CD14-positive monocyte (primary cell): Measurements from ENCODE around the gene MDFI. TPM values are rescaled to one million over a fixed set of nuclear protein-coding genes. Genes with fewer than 3 reads are reported as not detected.

Source experiments
- DNase-seq, 3 donors: peaks; one replicate each; pipeline ENCODE4 v3.0.0-alpha.2; 2011 to 2022
- H2AFZ ChIP-seq: 2 replicates; pipeline ENCODE4 v1.6.0; 2012; ENCODE audit warnings: mild to moderate bottlenecking, low read depth, low read length, inconsistent platforms; ENCODE audit not compliant: insufficient read depth, poor library complexity, severe bottlenecking
- H3K27ac ChIP-seq, 2 donors: 1 replicate in 1 of 2; 2 replicates in 1 of 2; pipeline ENCODE4 v1.5.1; 2012 to 2013; ENCODE audit warnings: low read length in 2 of 2, control low read depth in 1 of 2, inconsistent platforms in 1 of 2, low read depth in 1 of 2, mild to moderate bottlenecking in 1 of 2
- H3K27me3 ChIP-seq, 2 donors: one replicate each; pipeline versions ENCODE4 v1.6.0 to v1.6.1; 2011 to 2013; ENCODE audit warnings: low read length in 2 of 2; ENCODE audit not compliant: control insufficient read depth in 2 of 2, insufficient read depth in 2 of 2
- H3K36me3 ChIP-seq, 2 donors: replicated peaks in 1 of 2; 1 replicate in 1 of 2; 2 replicates in 1 of 2; pipeline versions ENCODE4 v1.5.1 to v1.6.1; 2012 to 2013; ENCODE audit warnings: low read length in 2 of 2, control low read depth in 1 of 2, inconsistent platforms in 1 of 2, mild to moderate bottlenecking in 1 of 2; ENCODE audit not compliant: insufficient read depth in 2 of 2, control insufficient read depth in 1 of 2
- H3K4me1 ChIP-seq, 2 donors: 1 replicate in 1 of 2; 2 replicates in 1 of 2; pipeline versions ENCODE4 v1.5.1 to v1.6.1; 2012 to 2013; ENCODE audit warnings: low read length in 2 of 2, control low read depth in 1 of 2, inconsistent platforms in 1 of 2, mild to moderate bottlenecking in 1 of 2, moderate library complexity in 1 of 2; ENCODE audit not compliant: insufficient read depth in 2 of 2, control insufficient read depth in 1 of 2
- H3K4me2 ChIP-seq: replicated peaks from 2 replicates; pipeline ENCODE3; 2012; ENCODE audit warnings: low read length, moderate library complexity, mild to moderate bottlenecking; ENCODE audit not compliant: poor library complexity, severe bottlenecking; ENCODE audit errors: extremely low read depth
- H3K4me3 ChIP-seq, 3 experiments: fragments of 200-600 bp in 1 of 3; sonication (generic) in 1 of 3; replicated peaks in 1 of 3; 1 replicate in 2 of 3; 2 replicates in 1 of 3; pipeline ENCODE4 v1.5.1; 2011 to 2013; ENCODE audit warnings: low read length in 3 of 3, mild to moderate bottlenecking in 3 of 3, control low read depth in 2 of 3, low read depth in 2 of 3, inconsistent platforms in 1 of 3, moderate library complexity in 1 of 3
- H3K79me2 ChIP-seq: 2 replicates; pipeline ENCODE4 v1.6.0; 2012; ENCODE audit warnings: mild to moderate bottlenecking, control low read depth, inconsistent platforms, low read length, moderate library complexity; ENCODE audit not compliant: insufficient read depth
- H3K9ac ChIP-seq: 2 replicates; pipeline ENCODE4 v1.6.0; 2017; ENCODE audit warnings: low read length, mild to moderate bottlenecking; ENCODE audit not compliant: insufficient read depth, poor library complexity, severe bottlenecking
- H3K9me3 ChIP-seq, 2 donors: replicated peaks in 1 of 2; 1 replicate in 1 of 2; 2 replicates in 1 of 2; pipeline versions ENCODE4 v1.5.1 to v1.6.1; 2012 to 2013; ENCODE audit warnings: low read length in 2 of 2, control low read depth in 1 of 2; ENCODE audit not compliant: control insufficient read depth in 1 of 2, insufficient read depth in 1 of 2
- H4K20me1 ChIP-seq: 2 replicates; pipeline ENCODE4 v1.6.0; 2012; ENCODE audit warnings: mild to moderate bottlenecking, low read length, control low read depth, moderate library complexity; ENCODE audit not compliant: insufficient read depth
- H3K27ac Mint-ChIP-seq, 7 donors: one replicate each; pipeline ENCODE4 v1.8.0; 2020; ENCODE audit warnings: mild to moderate bottlenecking in 7 of 7, mixed read lengths in 7 of 7, moderate library complexity in 6 of 7, inconsistent platforms in 2 of 7
- H3K27me3 Mint-ChIP-seq, 3 donors: one replicate each; pipeline ENCODE4 v1.8.0; 2021 to 2022; ENCODE audit warnings: low read depth in 3 of 3, mild to moderate bottlenecking in 3 of 3, mixed read lengths in 3 of 3, moderate library complexity in 3 of 3, inconsistent platforms in 1 of 3
- H3K36me3 Mint-ChIP-seq, 2 donors: one replicate each; pipeline ENCODE4 v1.8.0; 2020; ENCODE audit warnings: mixed read lengths in 2 of 2, inconsistent platforms in 1 of 2, mild to moderate bottlenecking in 1 of 2
- H3K4me1 Mint-ChIP-seq: one replicate; pipeline ENCODE4 v1.8.0; 2020; ENCODE audit warnings: mild to moderate bottlenecking, mixed read lengths
- H3K4me3 Mint-ChIP-seq, 2 donors: one replicate each; pipeline ENCODE4 v1.8.0; 2020; ENCODE audit warnings: mild to moderate bottlenecking in 2 of 2, mixed read lengths in 2 of 2, moderate library complexity in 1 of 2
- H3K9me3 Mint-ChIP-seq, 7 donors: one replicate each; pipeline ENCODE4 v1.8.0; 2020 to 2022; ENCODE audit warnings: mixed read lengths in 7 of 7, mild to moderate bottlenecking in 6 of 7, moderate library complexity in 6 of 7, inconsistent platforms in 2 of 7
- WGBS: methylation state at CpG from one replicate; pipeline ENCODE4 v1.1.5; 2013; ENCODE audit warnings: missing lambda C conversion rate; ENCODE audit not compliant: insufficient coverage; 5-methylcytosine and 5-hydroxymethylcytosine counted together
- intact Hi-C, 2 donors: fragments of 100-400 bp; cut with micrococcal nuclease; formaldehyde crosslinking; loops; one replicate each; pipeline versions ENCODE4 v1.15.0 to v1.15.1; 2023
- polyA plus RNA-seq, 3 donors: library from polyadenylated mRNA; depleted of rRNA in 1 of 3; unstranded in 2 of 3; stranded (reverse) in 1 of 3; fragments of 300-500 nt in 2 of 3; fragments of >200 nt in 1 of 3; fragmentation: Illumina TruSeq in 2 of 3; gene quantifications; 1 replicate in 2 of 3; 2 replicates in 1 of 3; pipeline ENCODE4 v1.2.3, GENCODE V29; 2012 to 2021
- TF ChIP-seq, protein P1 (sequence below): fragments of 200-600 bp; IDR thresholded peaks from one replicate; pipeline ENCODE4 v1.8.0; 2022; ENCODE audit warnings: antibody characterized with exemption, mild to moderate bottlenecking

The MDFI gene
- polyA plus RNA-seq, 3 donors: not detected

DNA sequence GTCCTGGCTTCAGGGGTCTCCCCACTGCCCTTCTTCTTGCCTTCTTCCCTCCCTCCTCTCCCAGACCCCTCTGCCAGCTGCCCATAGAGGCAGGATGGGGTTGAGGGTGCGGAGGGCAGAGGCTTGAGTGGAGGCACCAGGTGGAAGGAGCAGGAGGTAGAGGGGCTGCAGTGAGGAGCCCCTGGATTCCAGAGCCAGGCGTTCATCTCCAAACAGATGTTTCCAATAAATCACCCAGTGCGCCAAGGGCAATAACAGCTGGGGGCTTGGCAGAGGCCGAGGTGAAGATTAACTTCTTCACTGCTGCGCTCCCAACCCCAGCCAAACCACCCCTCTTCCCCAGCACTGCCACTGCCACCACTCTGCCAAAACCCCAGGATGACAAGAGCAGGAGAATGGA lies 10.7 kb downstream of the MDFI start:
- H3K9me3 ChIP-seq: no peaks in the 10 kb centered on the region
- no peak overlapping the region for H3K4me3 Mint-ChIP-seq
- H3K4me2 ChIP-seq: no peak overlapping the region
- no peaks in the 10 kb centered on the region for H3K4me1 ChIP-seq
- H2AFZ ChIP-seq: no peak overlapping the region
- TF ChIP-seq, protein P1, sequence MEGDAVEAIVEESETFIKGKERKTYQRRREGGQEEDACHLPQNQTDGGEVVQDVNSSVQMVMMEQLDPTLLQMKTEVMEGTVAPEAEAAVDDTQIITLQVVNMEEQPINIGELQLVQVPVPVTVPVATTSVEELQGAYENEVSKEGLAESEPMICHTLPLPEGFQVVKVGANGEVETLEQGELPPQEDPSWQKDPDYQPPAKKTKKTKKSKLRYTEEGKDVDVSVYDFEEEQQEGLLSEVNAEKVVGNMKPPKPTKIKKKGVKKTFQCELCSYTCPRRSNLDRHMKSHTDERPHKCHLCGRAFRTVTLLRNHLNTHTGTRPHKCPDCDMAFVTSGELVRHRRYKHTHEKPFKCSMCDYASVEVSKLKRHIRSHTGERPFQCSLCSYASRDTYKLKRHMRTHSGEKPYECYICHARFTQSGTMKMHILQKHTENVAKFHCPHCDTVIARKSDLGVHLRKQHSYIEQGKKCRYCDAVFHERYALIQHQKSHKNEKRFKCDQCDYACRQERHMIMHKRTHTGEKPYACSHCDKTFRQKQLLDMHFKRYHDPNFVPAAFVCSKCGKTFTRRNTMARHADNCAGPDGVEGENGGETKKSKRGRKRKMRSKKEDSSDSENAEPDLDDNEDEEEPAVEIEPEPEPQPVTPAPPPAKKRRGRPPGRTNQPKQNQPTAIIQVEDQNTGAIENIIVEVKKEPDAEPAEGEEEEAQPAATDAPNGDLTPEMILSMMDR: no peak
- H3K27me3 ChIP-seq: no peaks in the 10 kb centered on the region
- no peak overlapping the region for H3K4me3 ChIP-seq
- DNase-seq: no peak
- H3K27me3 Mint-ChIP-seq: peaks cover 4 to 8% (median 6%) of the 10 kb centered on the region in 3 donors
- no peak overlapping the region for H3K27ac ChIP-seq
- H3K27ac Mint-ChIP-seq: no peak overlapping the region
- no peak overlapping the region for H3K9ac ChIP-seq
- intact Hi-C loops: no loop called here
- no peaks in the 10 kb centered on the region for H4K20me1 ChIP-seq
- H3K4me1 Mint-ChIP-seq: no peaks in the 10 kb centered on the region
- 76% methylated on average over 4 of the region's 5 CpGs for WGBS
- H3K79me2 ChIP-seq: no peaks in the 10 kb centered on the region
- H3K36me3 ChIP-seq: no peaks in the 10 kb centered on the region
- no peaks in the 10 kb centered on the region for H3K36me3 Mint-ChIP-seq
- no peaks in the 10 kb centered on the region for H3K9me3 Mint-ChIP-seq

DNA sequence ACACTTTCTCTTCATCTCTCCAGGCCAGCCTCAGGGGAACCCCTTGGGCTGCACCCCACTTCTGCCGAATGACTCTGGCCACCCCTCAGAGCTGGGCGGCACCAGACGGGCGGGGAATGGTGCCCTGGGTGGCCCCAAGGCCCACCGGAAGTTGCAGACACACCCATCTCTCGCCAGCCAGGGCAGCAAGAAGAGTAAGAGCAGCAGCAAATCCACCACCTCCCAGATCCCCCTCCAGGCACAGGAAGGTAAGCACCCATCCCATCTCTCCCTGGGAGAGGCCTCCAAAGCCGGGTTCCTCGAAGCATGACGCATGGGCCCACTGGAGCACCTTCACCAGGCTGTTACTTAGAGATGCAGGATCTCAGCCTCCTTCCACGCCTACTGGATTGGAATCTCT lies 11.3 kb downstream of the MDFI start:
- H4K20me1 ChIP-seq: no peaks in the 10 kb centered on the region
- H2AFZ ChIP-seq: no peak overlapping the region
- no peaks in the 10 kb centered on the region for H3K79me2 ChIP-seq
- Mint-ChIP-seq H3K27ac (no peak overlapping the region), H3K27me3 (peaks cover 4 to 8% (median 6%) of the 10 kb centered on the region in 3 donors), H3K36me3 (no peaks in the 10 kb centered on the region), H3K4me1 (no peaks in the 10 kb centered on the region), H3K4me3 (no peak overlapping the region), H3K9me3 (no peaks in the 10 kb centered on the region)
- TF ChIP-seq, protein P1: no peak
- no peaks in the 10 kb centered on the region for H3K4me1 ChIP-seq
- H3K4me3 ChIP-seq: no peak overlapping the region
- H3K4me2 ChIP-seq: no peak overlapping the region
- H3K27ac ChIP-seq: no peak overlapping the region
- no peak overlapping the region for H3K9ac ChIP-seq
- no peaks in the 10 kb centered on the region for H3K36me3 ChIP-seq
- H3K27me3 ChIP-seq: no peaks in the 10 kb centered on the region
- DNase-seq: no peak
- H3K9me3 ChIP-seq: no peaks in the 10 kb centered on the region
- 91% methylated on average over 9 of the region's 10 CpGs for WGBS
- intact Hi-C loops: no loop called here
